Measurements from ENCODE around the gene ZCCHC3.

The ZCCHC3 gene

DNA sequence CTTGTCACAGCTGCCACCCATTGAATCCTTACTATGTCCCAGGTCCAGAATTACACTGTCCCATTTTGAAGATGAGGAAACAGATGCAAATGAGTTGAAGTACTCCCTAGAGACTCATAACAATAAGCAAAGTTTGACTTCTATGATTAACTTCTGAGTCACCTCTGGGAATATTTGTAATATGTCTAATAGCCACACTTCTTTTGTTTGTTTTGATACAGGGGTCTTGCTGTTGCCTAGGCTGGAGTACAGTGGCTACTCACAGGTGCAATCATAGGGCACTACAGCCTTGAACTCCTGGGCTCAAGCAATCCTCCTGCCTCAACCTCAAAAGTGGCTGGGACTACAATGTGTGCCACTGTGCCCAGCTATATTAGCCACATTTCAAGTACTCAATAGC, 16.6 kb downstream of the ZCCHC3 start:
- Histone ChIP-seq H3K79me2 (ENCODE audit: control insufficient read depth, insufficient read depth, low read length, poor library complexity) (no peaks in the 10 kb centered on the region), H3K36me3 (ENCODE audit: control insufficient read depth in 1 of 2, insufficient read depth in 2 of 2, low read length in 2 of 2) (no peaks in the 10 kb centered on the region), H4K12ac (ENCODE audit: low read depth, low read length) (no peak overlapping the region), H4K8ac (ENCODE audit: low read depth, low read length) (no peak overlapping the region), H3K9me3 (ENCODE audit: insufficient read depth, low read depth, low read length) (no peaks in the 10 kb centered on the region), H4K91ac (ENCODE audit: low read depth, low read length) (no peak overlapping the region), H3K27me3 (ENCODE audit: insufficient read depth, low read length) (no peaks in the 10 kb centered on the region), H2BK12ac (ENCODE audit: low read length) (no peak overlapping the region), H3K4me3 (ENCODE audit: low read depth, low read length) (no peak overlapping the region), H2BK5ac (ENCODE audit: low read depth, low read length, poor library complexity) (no peak overlapping the region), H3K9ac (ENCODE audit: low read length) (no peak overlapping the region), H3K4me2 (ENCODE audit: low read length) (no peak overlapping the region), H2AFZ (ENCODE audit: insufficient read depth, low read length, poor library complexity) (no peak overlapping the region), H2AK5ac (ENCODE audit: low read length) (no peak overlapping the region), H3K14ac (ENCODE audit: low read length) (no peak overlapping the region), H3K18ac (ENCODE audit: low read length) (no peak overlapping the region), H3K79me1 (ENCODE audit: low read length) (peaks cover 8% of the 10 kb centered on the region), H2BK120ac (ENCODE audit: insufficient read depth, low read length, poor library complexity) (no peak overlapping the region), H3K4me1 (ENCODE audit: control insufficient read depth in 1 of 2, insufficient read depth in 2 of 2, low read length in 2 of 2) (peaks cover 0 to 6% of the 10 kb centered on the region in 2 experiments), H3K23ac (ENCODE audit: low read length) (no peak overlapping the region), H3K27ac (ENCODE audit: low read depth, low read length) (no peak overlapping the region), H3K4ac (ENCODE audit: low read depth, low read length) (no peak overlapping the region)
- DNase-seq = no peak

DNA sequence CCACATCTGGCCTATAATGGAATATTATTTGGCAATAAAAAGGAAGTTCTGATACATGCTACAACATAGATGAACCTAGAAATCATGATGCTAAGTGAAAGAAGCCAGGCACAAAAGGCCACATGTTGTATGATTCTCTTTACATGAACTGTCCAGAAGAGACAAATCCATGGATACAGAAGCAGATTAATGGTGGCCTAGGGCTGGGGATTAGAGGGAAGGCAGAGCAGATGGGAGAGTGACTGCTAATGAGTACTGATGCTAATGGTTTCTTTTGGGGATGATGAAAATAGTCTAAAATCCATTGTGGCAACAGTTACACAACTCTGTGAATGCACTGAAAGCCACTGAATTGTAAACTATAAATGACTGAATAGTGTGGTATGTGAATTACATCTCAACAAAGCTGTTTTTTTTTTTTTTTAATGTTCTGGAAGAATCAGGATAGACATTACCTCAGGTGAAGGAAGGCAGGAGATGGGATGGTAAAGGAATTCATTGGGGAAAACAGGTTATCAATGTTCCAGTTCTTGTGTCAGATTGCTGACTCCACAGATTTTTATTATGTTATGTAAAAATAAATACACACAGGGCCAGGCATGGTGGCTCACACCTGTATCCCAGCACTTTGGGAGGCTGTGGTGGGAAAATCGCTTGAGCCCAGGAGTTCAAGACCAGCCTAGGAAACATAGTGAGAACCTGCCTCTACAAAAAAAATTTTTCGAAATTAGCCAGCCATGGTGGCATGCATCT, 19.1 kb downstream of the ZCCHC3 start:
- Histone ChIP-seq H3K23ac (ENCODE audit: low read length) (no peak overlapping the region), H3K4me2 (ENCODE audit: low read length) (no peak overlapping the region), H3K4ac (ENCODE audit: low read depth, low read length) (no peak overlapping the region), H3K18ac (ENCODE audit: low read length) (no peak overlapping the region), H3K27ac (ENCODE audit: low read depth, low read length) (no peak overlapping the region), H3K14ac (ENCODE audit: low read length) (no peak overlapping the region), H2AFZ (ENCODE audit: insufficient read depth, low read length, poor library complexity) (no peak overlapping the region), H4K12ac (ENCODE audit: low read depth, low read length) (no peak overlapping the region), H2AK5ac (ENCODE audit: low read length) (no peak overlapping the region), H3K79me2 (ENCODE audit: control insufficient read depth, insufficient read depth, low read length, poor library complexity) (no peaks in the 10 kb centered on the region), H2BK120ac (ENCODE audit: insufficient read depth, low read length, poor library complexity) (no peak overlapping the region), H3K27me3 (ENCODE audit: insufficient read depth, low read length) (no peaks in the 10 kb centered on the region), H3K4me1 (ENCODE audit: control insufficient read depth in 1 of 2, insufficient read depth in 2 of 2, low read length in 2 of 2) (no peaks in the 10 kb centered on the region), H3K4me3 (ENCODE audit: low read depth, low read length) (no peak overlapping the region), H4K91ac (ENCODE audit: low read depth, low read length) (no peak overlapping the region), H3K9ac (ENCODE audit: low read length) (no peak overlapping the region), H3K79me1 (ENCODE audit: low read length) (no peaks in the 10 kb centered on the region), H3K9me3 (ENCODE audit: insufficient read depth, low read depth, low read length) (no peaks in the 10 kb centered on the region), H4K8ac (ENCODE audit: low read depth, low read length) (no peak overlapping the region), H2BK12ac (ENCODE audit: low read length) (no peak overlapping the region), H2BK5ac (ENCODE audit: low read depth, low read length, poor library complexity) (no peak overlapping the region), H3K36me3 (ENCODE audit: control insufficient read depth in 1 of 2, insufficient read depth in 2 of 2, low read length in 2 of 2) (no peaks in the 10 kb centered on the region)
- no peak for DNase-seq
- no CpG with 5 or more reads among the region's 2 CpGs for WGBS (ENCODE audit: extremely low coverage, insufficient coverage, insufficient read length)

DNA sequence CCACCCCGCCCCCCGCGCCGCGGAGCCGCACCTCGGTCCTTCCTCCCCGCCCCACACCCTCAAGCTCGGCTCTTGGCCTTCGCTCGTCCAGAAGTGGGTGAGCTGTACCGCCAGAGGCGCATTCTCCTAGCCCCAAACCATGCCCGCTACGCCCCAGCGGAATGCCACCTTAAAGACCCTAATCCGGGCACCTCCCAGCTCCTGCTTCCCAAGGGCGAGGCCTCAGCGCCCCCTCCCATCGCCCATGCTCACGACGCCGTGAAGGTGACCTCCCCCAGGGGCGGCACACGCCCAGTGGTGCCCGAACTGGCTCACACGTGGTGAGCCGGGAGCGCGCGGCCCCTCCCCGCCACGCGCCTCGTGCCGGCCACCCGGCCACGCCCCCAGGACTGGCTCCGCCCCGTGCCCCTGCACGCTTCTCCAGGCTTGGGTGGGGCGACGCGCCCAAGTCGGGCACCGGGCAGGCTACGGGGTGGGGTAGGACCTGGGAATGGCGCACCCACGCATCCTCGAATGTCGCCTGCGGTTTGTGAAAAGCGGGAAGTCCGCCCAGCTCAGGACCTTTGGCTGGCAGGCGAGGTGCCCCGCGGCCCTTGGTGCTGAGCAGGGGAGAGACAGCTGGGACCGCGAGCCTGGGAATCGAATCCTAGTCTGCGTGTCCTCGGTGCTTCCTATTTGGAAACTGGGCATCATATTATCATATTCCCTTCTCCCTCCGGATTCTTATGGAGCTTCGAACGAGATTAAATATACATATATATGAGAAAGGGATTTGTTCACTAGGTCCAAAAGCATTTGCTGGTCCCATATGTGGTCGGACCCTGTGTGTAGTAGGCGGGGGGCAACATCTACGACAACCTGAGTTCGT, 27.0 kb downstream of the ZCCHC3 start:
- peak overlapping the region; percentile 69 for H3K4me3 ChIP-seq (ENCODE audit: low read depth, low read length)
- peak overlapping the region; percentile 56 for H2AFZ ChIP-seq (ENCODE audit: insufficient read depth, low read length, poor library complexity)
- H2BK120ac ChIP-seq (ENCODE audit: insufficient read depth, low read length, poor library complexity) = no peak overlapping the region
- no peak overlapping the region for H3K14ac ChIP-seq (ENCODE audit: low read length)
- H3K9ac ChIP-seq (ENCODE audit: low read length) = no peak overlapping the region
- H3K9me3 ChIP-seq (ENCODE audit: insufficient read depth, low read depth, low read length) = no peaks in the 10 kb centered on the region
- peak overlapping the region; percentile 64 for H4K8ac ChIP-seq (ENCODE audit: low read depth, low read length)
- DNase-seq = peak; percentile 73 to 76
- H3K79me1 ChIP-seq (ENCODE audit: low read length) = peaks cover 19% of the 10 kb centered on the region
- H2AK5ac ChIP-seq (ENCODE audit: low read length) = no peak overlapping the region
- H3K27ac ChIP-seq (ENCODE audit: low read depth, low read length) = peak overlapping the region; percentile 42
- no peak overlapping the region for H2BK5ac ChIP-seq (ENCODE audit: low read depth, low read length, poor library complexity)
- H3K36me3 ChIP-seq (ENCODE audit: control insufficient read depth in 1 of 2, insufficient read depth in 2 of 2, low read length in 2 of 2) = peaks cover 0 to 2% of the 10 kb centered on the region in 2 experiments
- peak overlapping the region; percentile 42 for H3K18ac ChIP-seq (ENCODE audit: low read length)
- H4K91ac ChIP-seq (ENCODE audit: low read depth, low read length) = peak overlapping the region; percentile 56
- H2BK12ac ChIP-seq (ENCODE audit: low read length) = peak overlapping the region; percentile 47
- WGBS (ENCODE audit: extremely low coverage, insufficient coverage, insufficient read length) = no CpG with 5 or more reads among the region's 69 CpGs
- H3K4me2 ChIP-seq (ENCODE audit: low read length) = peak overlapping the region; percentile 96
- no peak overlapping the region for H3K23ac ChIP-seq (ENCODE audit: low read length)
- H4K12ac ChIP-seq (ENCODE audit: low read depth, low read length) = peak overlapping the region; percentile 51
- no peak overlapping the region for H3K4ac ChIP-seq (ENCODE audit: low read depth, low read length)
- H3K27me3 ChIP-seq (ENCODE audit: insufficient read depth, low read length) = no peaks in the 10 kb centered on the region
- H3K79me2 ChIP-seq (ENCODE audit: control insufficient read depth, insufficient read depth, low read length, poor library complexity) = peaks cover 10% of the 10 kb centered on the region
- peaks cover 0 to 9% of the 10 kb centered on the region in 2 experiments for H3K4me1 ChIP-seq (ENCODE audit: control insufficient read depth in 1 of 2, insufficient read depth in 2 of 2, low read length in 2 of 2)

DNA sequence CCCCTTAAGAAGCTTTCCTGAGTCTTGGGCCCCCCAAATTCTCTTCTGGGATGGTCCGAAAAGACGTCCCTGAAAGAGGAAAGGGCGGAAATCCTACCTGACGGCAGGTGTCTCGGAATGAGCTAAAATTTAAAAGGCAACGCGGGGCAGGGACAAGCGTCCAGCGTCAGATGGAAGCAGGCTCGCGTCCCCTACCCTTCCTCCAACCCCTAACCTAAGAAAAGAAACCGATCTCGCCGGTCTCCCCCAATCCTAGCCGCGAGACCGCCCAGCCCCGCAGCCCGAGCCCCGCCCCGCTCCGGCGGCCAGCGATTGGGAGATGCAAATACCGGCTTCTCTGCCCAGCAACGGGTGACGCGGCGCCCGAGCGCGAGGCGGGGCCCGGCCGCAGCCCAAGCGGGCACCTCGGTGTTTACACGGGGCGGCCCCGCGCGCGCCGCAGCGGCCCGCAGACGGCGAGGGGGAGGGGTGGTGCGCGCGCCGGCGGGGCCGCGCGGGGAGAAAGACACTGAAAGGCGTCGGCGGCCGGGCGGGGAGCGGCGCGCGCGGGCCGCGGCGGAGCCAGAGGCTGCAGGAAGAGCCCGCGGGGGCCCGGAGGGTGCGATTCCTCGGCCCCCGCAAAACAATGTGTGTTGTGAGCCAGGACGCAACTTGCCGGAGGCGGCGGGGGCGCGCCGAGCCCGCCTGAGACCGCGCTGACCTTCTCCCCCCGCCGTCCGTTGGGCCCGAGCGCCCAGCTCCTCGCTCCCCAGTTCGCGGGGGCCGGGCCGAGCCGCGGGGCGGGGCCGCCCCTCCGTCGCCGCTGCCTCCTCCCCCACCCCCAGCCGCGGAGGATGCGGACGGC, 27.9 kb downstream of the ZCCHC3 start, which contains the start of gene SOX12:
TSS of gene SOX12 (plus strand) at position 508 of the 844 bp plus-strand sequence. CDS start 373 bp downstream, outside the sequence.
- Histone ChIP-seq H3K79me2 (ENCODE audit: control insufficient read depth, insufficient read depth, low read length, poor library complexity) (peaks cover 10% of the 10 kb centered on the region), H2BK12ac (ENCODE audit: low read length) (peak within 1 kb of the TSS; percentile 30), H4K91ac (ENCODE audit: low read depth, low read length) (peak within 1 kb of the TSS; percentile 59), H2AK5ac (ENCODE audit: low read length) (peak within 1 kb of the TSS; percentile 37), H4K12ac (ENCODE audit: low read depth, low read length) (peak within 1 kb of the TSS; percentile 73), H3K9me3 (ENCODE audit: insufficient read depth, low read depth, low read length) (no peaks in the 10 kb centered on the region), H3K14ac (ENCODE audit: low read length) (peak within 1 kb of the TSS; percentile 56), H3K79me1 (ENCODE audit: low read length) (peaks cover 19% of the 10 kb centered on the region), H4K8ac (ENCODE audit: low read depth, low read length) (peak within 1 kb of the TSS; percentile 75), H3K4ac (ENCODE audit: low read depth, low read length) (peak within 1 kb of the TSS; percentile 80), H3K23ac (ENCODE audit: low read length) (no peak within 1 kb of the TSS), H3K9ac (ENCODE audit: low read length) (peak within 1 kb of the TSS; percentile 62), H2AFZ (ENCODE audit: insufficient read depth, low read length, poor library complexity) (peak within 1 kb of the TSS; percentile 73), H2BK5ac (ENCODE audit: low read depth, low read length, poor library complexity) (peak within 1 kb of the TSS; percentile 82), H3K36me3 (ENCODE audit: control insufficient read depth in 1 of 2, insufficient read depth in 2 of 2, low read length in 2 of 2) (peaks cover 0 to 2% of the 10 kb centered on the region in 2 experiments), H3K27me3 (ENCODE audit: insufficient read depth, low read length) (no peaks in the 10 kb centered on the region), H3K4me2 (ENCODE audit: low read length) (peak within 1 kb of the TSS; percentile 96), H3K18ac (ENCODE audit: low read length) (peak within 1 kb of the TSS; percentile 62), H2BK120ac (ENCODE audit: insufficient read depth, low read length, poor library complexity) (peak within 1 kb of the TSS; percentile 79), H3K4me3 (ENCODE audit: low read depth, low read length) (peak within 1 kb of the TSS; percentile 77), H3K4me1 (ENCODE audit: control insufficient read depth in 1 of 2, insufficient read depth in 2 of 2, low read length in 2 of 2) (peaks cover 0 to 9% of the 10 kb centered on the region in 2 experiments), H3K27ac (ENCODE audit: low read depth, low read length) (peak within 1 kb of the TSS; percentile 91)
- peak; percentile 90 to 94 for DNase-seq
- no CpG with 5 or more reads among the region's 106 CpGs for WGBS (ENCODE audit: extremely low coverage, insufficient coverage, insufficient read length)

Data from trophoblast cell (in vitro differentiated cells and primary cell).